ENCODE data around the gene MAPK8IP2.

MAPK8IP2 gene

DNA sequence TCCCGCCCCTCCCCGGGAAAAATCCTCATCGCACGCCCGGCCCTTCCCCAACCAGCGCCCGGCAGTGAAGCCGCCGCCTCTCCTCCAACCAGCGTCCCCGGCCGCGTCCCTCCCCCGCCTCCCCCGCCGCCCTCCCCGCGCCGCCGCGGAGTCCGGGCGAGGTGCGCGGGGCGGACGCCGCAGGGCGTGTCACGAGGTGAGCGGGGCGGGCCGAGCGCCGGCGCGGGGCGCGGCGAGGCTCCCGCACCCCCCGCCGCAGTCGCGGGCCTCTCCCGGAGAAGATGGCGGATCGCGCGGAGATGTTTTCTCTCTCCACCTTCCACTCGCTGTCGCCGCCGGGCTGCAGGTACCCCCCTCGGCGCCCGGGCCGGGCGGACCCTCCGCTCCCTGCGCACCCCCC, at the start of gene MAPK8IP2:
TSS of gene MAPK8IP2 (plus strand) at position 256 of the 400 bp plus-strand sequence. CDS start at position 282, 26 bp downstream.
- Histone ChIP-seq H3K4me3 (ENCODE audit: low read depth in 1 of 2, low read length in 2 of 2) (no peak within 1 kb of the TSS), H3K36me3 (ENCODE audit: insufficient read depth, low read length) (no peaks in the 10 kb centered on the region), H3K4me1 (ENCODE audit: insufficient read depth, low read length) (no peaks in the 10 kb centered on the region), H3K9ac (ENCODE audit: low read length) (no peak within 1 kb of the TSS), H3K9me3 (ENCODE audit: low read length) (no peaks in the 10 kb centered on the region), H3K27me3 (ENCODE audit: control insufficient read depth in 1 of 2, insufficient read depth in 2 of 2, low read length in 2 of 2) (peaks cover 16 to 50% of the 10 kb centered on the region in 2 donors), H3K27ac (ENCODE audit: low read depth, low read length) (no peak within 1 kb of the TSS)

DNA sequence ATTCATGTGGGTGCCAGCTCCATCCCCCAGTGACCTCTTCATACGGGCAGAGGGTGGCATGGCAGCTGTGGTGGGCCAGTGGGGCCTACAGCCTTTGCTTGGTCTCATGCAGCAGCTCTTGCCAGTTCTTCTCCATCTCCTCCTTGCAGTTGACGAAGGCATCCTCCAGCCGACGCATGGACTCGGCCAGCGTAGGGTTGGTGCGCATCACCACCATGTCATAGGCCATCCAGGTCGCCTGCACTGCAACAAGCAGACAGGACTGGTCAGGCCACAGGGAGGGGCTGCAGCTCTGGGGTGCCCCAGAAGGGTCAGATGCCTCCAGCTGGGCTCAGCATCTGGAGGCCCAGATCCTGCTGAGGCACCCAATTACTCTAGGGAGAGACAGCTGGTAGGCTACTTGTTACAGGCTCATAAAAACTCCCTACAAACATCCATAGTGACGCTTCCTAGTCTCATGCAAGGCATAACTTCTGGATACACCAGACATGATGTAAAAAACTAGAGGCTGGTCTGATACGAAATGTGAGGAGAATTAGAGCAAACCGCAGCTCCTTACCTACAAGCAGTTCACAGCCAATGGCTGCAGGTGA, 49.3 kb upstream of the MAPK8IP2 start:
- Histone ChIP-seq H3K27me3 (ENCODE audit: control insufficient read depth in 1 of 2, insufficient read depth in 2 of 2, low read length in 2 of 2) (peaks cover 0 to 44% of the 10 kb centered on the region in 2 donors), H3K36me3 (ENCODE audit: insufficient read depth, low read length) (no peaks in the 10 kb centered on the region), H3K9ac (ENCODE audit: low read length) (no peak overlapping the region), H3K27ac (ENCODE audit: low read depth, low read length) (no peak overlapping the region), H3K4me1 (ENCODE audit: insufficient read depth, low read length) (no peaks in the 10 kb centered on the region), H3K4me3 (ENCODE audit: low read depth in 1 of 2, low read length in 2 of 2) (no peak overlapping the region), H3K9me3 (ENCODE audit: low read length) (no peaks in the 10 kb centered on the region)

DNA sequence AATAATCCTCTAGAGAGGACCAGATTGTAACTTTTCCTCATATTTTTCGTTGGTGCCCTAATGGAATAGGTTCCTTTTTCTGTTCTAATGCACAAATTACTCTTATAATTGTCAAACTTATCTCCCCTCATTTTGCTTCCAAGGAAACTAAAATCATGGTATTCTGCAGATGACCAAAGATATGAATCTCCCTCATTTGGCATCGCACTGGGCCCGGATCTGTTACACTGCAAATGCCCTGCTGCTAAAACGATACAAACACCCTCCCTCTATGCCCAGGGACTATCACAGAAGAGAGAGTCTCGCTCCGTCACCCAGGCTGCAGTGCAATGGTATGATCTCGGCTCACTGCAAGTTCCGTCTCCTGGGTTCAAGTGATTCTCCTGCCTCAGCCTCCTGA, 47.3 kb upstream of the MAPK8IP2 start:
- Histone ChIP-seq H3K9ac (ENCODE audit: low read length) (no peak overlapping the region), H3K4me1 (ENCODE audit: insufficient read depth, low read length) (no peaks in the 10 kb centered on the region), H3K36me3 (ENCODE audit: insufficient read depth, low read length) (no peaks in the 10 kb centered on the region)

DNA sequence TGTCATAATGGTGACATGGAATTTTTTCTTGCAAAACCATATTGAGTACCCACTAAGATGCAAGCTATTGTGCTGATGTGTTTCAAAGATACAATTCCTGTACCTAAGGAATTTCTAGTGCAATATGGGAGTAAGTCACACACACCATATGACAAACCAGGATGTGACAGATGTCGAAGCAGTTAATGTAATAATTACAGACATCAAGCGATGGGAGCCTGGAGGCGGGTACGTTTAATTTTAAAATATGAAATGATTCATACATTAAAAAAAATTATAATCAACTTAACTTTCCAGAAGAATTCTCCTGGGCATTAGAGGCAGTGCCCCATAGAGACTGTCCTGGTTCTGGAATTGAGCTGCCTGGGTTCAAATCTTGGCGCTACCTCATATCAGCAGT, 43.9 kb upstream of the MAPK8IP2 start:
- H3K4me1 ChIP-seq (ENCODE audit: insufficient read depth, low read length): no peaks in the 10 kb centered on the region
- no peak overlapping the region for H3K9ac ChIP-seq (ENCODE audit: low read length)
- no peak overlapping the region for H3K4me3 ChIP-seq (ENCODE audit: low read depth in 1 of 2, low read length in 2 of 2)
- H3K36me3 ChIP-seq (ENCODE audit: insufficient read depth, low read length): no peaks in the 10 kb centered on the region
- no peaks in the 10 kb centered on the region for H3K9me3 ChIP-seq (ENCODE audit: low read length)
- peaks cover 0 to 3% of the 10 kb centered on the region in 2 donors for H3K27me3 ChIP-seq (ENCODE audit: control insufficient read depth in 1 of 2, insufficient read depth in 2 of 2, low read length in 2 of 2)
- no peak overlapping the region for H3K27ac ChIP-seq (ENCODE audit: low read depth, low read length)

More for the DNA sequence above, 47.3 kb upstream of the MAPK8IP2 start:
- no peak overlapping the region for H3K4me3 ChIP-seq (ENCODE audit: low read depth in 1 of 2, low read length in 2 of 2)
- H3K27ac ChIP-seq (ENCODE audit: low read depth, low read length): no peak overlapping the region
- no peaks in the 10 kb centered on the region for H3K9me3 ChIP-seq (ENCODE audit: low read length)
- H3K27me3 ChIP-seq (ENCODE audit: control insufficient read depth in 1 of 2, insufficient read depth in 2 of 2, low read length in 2 of 2): peaks cover 0 to 25% of the 10 kb centered on the region in 2 donors

DNA sequence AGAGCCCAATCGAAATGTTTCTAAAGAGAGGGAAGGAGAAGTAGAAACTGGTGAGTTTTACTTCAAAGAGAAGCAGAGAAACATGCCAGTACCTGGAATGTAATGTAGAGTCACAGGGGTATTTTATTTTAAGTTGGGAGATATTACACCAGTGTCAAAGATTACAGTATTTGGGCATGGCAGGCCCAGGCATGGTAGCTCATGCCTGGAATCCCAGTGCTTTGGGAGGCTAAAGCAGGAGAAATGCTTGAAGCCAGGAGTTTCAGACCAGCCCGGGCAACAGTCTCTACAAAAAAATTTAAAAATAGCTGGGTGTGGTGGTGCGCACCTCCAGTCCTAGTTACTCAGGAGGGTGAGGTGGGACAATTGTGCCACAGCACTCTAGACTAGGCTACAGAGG, 40.6 kb upstream of the MAPK8IP2 start:
- Histone ChIP-seq H3K9me3 (ENCODE audit: low read length) (no peaks in the 10 kb centered on the region), H3K27me3 (ENCODE audit: control insufficient read depth in 1 of 2, insufficient read depth in 2 of 2, low read length in 2 of 2) (no peaks in the 10 kb centered on the region), H3K27ac (ENCODE audit: low read depth, low read length) (no peak overlapping the region), H3K36me3 (ENCODE audit: insufficient read depth, low read length) (no peaks in the 10 kb centered on the region), H3K4me3 (ENCODE audit: low read depth in 1 of 2, low read length in 2 of 2) (no peak overlapping the region), H3K9ac (ENCODE audit: low read length) (no peak overlapping the region), H3K4me1 (ENCODE audit: insufficient read depth, low read length) (peaks cover 9% of the 10 kb centered on the region)

DNA sequence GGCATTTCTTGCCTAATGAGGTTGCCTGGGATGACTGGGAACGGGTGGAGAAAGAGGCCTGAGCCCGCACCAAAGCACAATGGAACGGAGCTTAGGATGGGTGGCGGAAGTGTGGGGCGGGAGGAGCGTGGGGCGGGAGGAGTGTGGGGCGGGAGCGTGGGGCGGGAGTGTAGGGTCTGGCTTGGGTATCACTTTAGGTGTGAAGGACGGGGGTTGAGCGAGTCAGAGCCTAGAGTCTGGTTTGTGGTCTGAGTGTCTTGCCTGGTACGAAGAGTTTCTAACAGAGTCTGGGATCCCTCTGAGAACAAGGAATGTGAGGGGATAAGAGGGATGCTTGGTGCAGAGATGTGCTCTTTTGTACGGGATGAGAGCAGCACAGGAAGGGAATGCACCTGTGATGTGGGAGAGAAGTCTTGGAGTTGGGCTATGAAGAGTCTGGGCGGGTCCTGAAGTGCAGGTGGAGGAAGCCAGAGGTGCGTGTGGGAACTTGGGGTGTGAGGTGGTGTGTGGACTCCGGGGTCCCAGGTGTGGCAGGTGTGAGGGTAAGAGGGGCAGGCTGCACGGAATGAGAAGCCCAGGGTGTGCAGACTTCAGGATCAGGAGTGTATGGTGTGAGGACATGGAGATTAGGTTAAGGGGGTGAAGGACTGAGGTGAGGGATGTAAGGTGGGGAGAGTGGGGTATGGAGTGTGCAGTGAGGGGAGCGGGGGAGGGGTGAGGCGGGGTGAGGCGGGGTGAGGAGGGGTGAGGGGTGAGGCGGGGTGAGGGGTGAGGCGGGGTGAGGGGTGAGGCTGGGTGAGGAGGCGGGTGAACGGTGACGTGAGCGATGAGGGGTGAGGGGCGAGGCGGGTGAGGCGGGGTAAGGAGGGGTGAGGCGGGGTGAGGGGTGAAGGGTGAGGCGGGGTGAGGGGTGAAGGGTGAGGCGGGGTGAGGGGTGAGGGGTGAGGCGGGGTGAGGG, 38.9 kb upstream of the MAPK8IP2 start:
- no peak overlapping the region for H3K9ac ChIP-seq (ENCODE audit: low read length)
- H3K9me3 ChIP-seq (ENCODE audit: low read length): no peaks in the 10 kb centered on the region
- H3K27ac ChIP-seq (ENCODE audit: low read depth, low read length): no peak overlapping the region
- H3K4me1 ChIP-seq (ENCODE audit: insufficient read depth, low read length): peaks cover 9% of the 10 kb centered on the region
- H3K36me3 ChIP-seq (ENCODE audit: insufficient read depth, low read length): no peaks in the 10 kb centered on the region
- H3K4me3 ChIP-seq (ENCODE audit: low read depth in 1 of 2, low read length in 2 of 2): no peak overlapping the region
- no peaks in the 10 kb centered on the region for H3K27me3 ChIP-seq (ENCODE audit: control insufficient read depth in 1 of 2, insufficient read depth in 2 of 2, low read length in 2 of 2)

DNA sequence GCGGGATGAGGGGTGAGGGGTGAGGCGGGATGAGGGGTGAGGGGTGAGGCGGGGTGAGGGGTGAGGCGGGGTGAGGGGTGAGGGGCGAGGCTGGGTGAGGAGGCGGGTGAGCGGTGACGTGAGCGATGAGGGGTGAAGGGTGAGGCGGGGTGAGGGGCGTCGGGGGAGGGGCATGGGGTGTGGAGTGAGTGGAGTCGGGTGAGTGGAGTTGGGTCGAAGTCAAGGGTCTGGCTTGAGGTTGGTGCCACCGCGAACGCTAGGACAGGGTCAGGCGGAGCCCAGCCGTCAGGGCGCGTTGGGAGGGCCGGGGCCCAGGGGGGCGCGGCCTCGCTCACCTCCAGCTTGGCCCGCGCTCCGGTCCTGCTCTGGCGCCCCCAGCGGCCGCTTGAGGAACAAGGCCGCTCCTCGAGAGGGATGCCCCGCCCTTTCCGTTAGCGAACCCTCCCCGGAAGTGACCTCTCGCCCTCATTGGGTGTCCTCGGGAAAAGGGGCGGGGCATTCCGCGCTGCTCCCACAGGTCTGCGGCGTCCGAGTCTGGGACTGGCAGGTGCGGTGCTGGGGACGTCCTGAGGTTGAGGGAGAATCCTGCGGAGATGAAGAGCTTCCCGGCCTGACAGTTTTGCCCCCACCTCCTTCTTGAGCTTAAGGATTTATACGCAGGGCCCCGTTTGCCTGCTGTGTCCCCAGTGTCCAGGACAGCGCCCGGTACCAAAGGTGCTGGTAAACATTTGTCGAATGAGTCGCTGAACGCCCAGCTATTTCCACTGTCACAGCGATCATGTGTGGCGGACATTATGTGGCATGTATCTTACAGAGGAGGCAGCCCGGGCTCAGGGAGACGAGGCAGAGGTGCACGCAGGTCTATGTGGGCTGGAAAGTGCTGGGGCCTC, 37.8 kb upstream of the MAPK8IP2 start, which contains the start of gene SYCE3:
TSS of gene SYCE3 (minus strand) at position 397 of the 890 bp plus-strand sequence. CDS start 6,514 bp downstream, outside the sequence.
- Histone ChIP-seq H3K36me3 (ENCODE audit: insufficient read depth, low read length) (no peaks in the 10 kb centered on the region), H3K4me3 (ENCODE audit: low read depth in 1 of 2, low read length in 2 of 2) (peak within 1 kb of the TSS; percentile 85 to 98), H3K27ac (ENCODE audit: low read depth, low read length) (peak within 1 kb of the TSS; percentile 61), H3K9me3 (ENCODE audit: low read length) (no peaks in the 10 kb centered on the region), H3K27me3 (ENCODE audit: control insufficient read depth in 1 of 2, insufficient read depth in 2 of 2, low read length in 2 of 2) (no peaks in the 10 kb centered on the region), H3K4me1 (ENCODE audit: insufficient read depth, low read length) (peaks cover 9% of the 10 kb centered on the region), H3K9ac (ENCODE audit: low read length) (peak within 1 kb of the TSS; percentile 57)

DNA sequence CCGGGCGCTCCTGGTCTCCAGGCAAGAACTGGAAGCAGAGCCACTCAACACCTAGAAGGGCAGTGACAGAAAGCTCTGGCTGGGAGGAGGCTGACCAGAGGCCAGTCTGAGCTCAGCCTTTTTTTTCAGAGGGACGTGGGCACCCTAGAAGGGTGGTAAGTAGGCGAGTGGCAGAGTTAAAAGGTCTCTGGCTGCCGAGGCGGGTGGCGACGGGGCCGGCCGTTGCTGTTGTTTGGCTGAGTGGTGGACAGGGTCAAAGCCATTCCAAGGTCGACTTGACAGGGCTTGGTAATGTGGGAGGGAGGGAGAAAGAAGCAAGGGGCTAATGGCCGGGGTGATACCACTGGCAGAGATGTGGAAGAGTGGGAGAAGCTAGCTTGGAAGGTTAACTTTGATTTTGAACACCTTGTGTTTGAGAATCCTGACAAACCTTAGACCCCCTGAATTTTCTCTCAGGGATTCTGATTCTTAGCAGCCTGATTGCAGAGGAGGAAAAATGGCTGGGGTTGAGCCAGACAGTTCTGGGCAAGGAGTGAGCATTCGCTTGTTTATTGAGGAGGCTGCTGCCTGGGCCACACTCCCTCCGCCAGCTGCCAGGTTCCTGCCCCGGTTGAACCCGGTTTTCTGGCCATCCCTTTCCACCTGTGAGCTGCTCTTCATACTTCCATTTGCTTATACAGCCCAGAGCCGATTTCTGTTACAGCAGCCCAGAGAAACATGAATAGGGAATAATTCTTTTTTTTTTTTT, 37.0 kb upstream of the MAPK8IP2 start:
- H3K27me3 ChIP-seq (ENCODE audit: control insufficient read depth in 1 of 2, insufficient read depth in 2 of 2, low read length in 2 of 2): no peaks in the 10 kb centered on the region
- H3K4me1 ChIP-seq (ENCODE audit: insufficient read depth, low read length): peaks cover 9% of the 10 kb centered on the region
- peak overlapping the region; percentile 85 to 98 for H3K4me3 ChIP-seq (ENCODE audit: low read depth in 1 of 2, low read length in 2 of 2)
- H3K27ac ChIP-seq (ENCODE audit: low read depth, low read length): peak overlapping the region; percentile 61
- H3K36me3 ChIP-seq (ENCODE audit: insufficient read depth, low read length): no peaks in the 10 kb centered on the region
- H3K9me3 ChIP-seq (ENCODE audit: low read length): no peaks in the 10 kb centered on the region
- H3K9ac ChIP-seq (ENCODE audit: low read length): peak overlapping the region; percentile 57

DNA sequence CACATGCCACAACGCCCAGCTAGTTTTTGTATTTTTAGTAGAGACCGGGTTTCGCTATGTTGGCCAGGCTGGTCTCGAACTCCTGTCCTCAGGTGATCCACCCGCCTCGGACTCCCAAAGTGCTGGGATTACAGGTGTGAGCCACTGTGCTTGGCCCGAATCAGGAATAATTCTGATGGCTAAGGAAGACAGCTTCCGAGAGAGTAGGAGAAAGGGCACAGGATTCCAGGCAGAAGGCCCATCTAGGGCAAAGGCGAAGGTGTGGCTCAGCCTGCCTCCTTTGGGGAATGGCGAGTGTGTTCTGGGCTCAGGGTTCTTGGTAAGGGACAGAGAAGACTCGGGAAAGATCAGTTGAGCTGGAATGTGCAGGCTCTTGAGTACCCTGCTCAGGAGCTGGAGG, 36.3 kb upstream of the MAPK8IP2 start:
- Histone ChIP-seq H3K36me3 (ENCODE audit: insufficient read depth, low read length) (no peaks in the 10 kb centered on the region), H3K4me3 (ENCODE audit: low read depth in 1 of 2, low read length in 2 of 2) (no peak overlapping the region), H3K9ac (ENCODE audit: low read length) (no peak overlapping the region), H3K9me3 (ENCODE audit: low read length) (no peaks in the 10 kb centered on the region), H3K27me3 (ENCODE audit: control insufficient read depth in 1 of 2, insufficient read depth in 2 of 2, low read length in 2 of 2) (no peaks in the 10 kb centered on the region), H3K27ac (ENCODE audit: low read depth, low read length) (no peak overlapping the region), H3K4me1 (ENCODE audit: insufficient read depth, low read length) (peaks cover 9% of the 10 kb centered on the region)

DNA sequence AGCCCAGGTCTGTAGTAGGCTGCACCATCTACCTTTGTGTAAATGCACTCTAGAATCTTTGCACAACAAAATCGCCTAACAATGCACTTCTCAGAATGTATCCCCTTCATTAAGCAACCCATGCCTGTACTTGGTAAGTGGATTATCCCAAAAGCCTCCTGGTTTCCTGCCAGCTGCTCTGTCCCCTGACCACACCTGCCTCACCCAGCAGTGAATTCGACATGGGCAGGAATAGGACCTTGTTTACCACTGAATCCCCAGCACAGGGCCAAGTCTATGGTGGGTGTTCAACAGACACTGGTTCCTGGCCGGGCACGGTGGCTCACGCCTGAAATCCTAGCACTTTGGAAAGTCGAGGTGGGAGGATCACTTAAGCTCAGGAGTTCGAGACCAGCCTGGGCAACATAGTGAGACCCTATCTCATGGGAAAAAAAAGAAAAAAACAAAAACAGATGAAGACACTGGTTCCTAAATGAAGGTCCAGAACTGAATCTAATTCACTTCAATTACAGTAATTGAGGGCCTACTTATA, 32.8 kb upstream of the MAPK8IP2 start:
- Histone ChIP-seq H3K9me3 (ENCODE audit: low read length) (no peaks in the 10 kb centered on the region), H3K9ac (ENCODE audit: low read length) (no peak overlapping the region), H3K27ac (ENCODE audit: low read depth, low read length) (no peak overlapping the region), H3K27me3 (ENCODE audit: control insufficient read depth in 1 of 2, insufficient read depth in 2 of 2, low read length in 2 of 2) (no peaks in the 10 kb centered on the region), H3K4me1 (ENCODE audit: insufficient read depth, low read length) (peaks cover 9% of the 10 kb centered on the region), H3K36me3 (ENCODE audit: insufficient read depth, low read length) (no peaks in the 10 kb centered on the region), H3K4me3 (ENCODE audit: low read depth in 1 of 2, low read length in 2 of 2) (no peak overlapping the region)
